HL-60 (cell line): ENCODE results near the gene SFTPA1.
A peak's percentile ranks its signal among the peaks of the same experiment; 100 is the strongest.
"Not testable (repeated sequence)": the region's sequence is repeated elsewhere in the genome, so short reads cannot be mapped to it uniquely, and the experiment has no call there.

ENCODE experiments used
- DNase-seq, 2 experiments: peaks; one replicate each; pipeline ENCODE4 v3.0.0-alpha.2; 2010 to 2020; ENCODE audit warnings: low read depth in 1 of 2, low spot score in 1 of 2
- H3K27ac ChIP-seq: fragments of 250-450 bp; sonication (Bioruptor Pico); replicated peaks from 2 replicates; pipeline ENCODE4 v1.5.1; 2020; ENCODE audit warnings: mild to moderate bottlenecking, moderate library complexity
- H3K27me3 ChIP-seq: fragments of 250-450 bp; sonication (Bioruptor Pico); 2 replicates; pipeline ENCODE4 v1.5.1; 2021; ENCODE audit warnings: mild to moderate bottlenecking, moderate library complexity; ENCODE audit not compliant: insufficient read depth, poor library complexity, severe bottlenecking
- H3K4me3 ChIP-seq: replicated peaks from 2 replicates; pipeline ENCODE4 v1.5.1; 2011; ENCODE audit warnings: mild to moderate bottlenecking, control low read depth, low read length; ENCODE audit not compliant: insufficient read depth
- GABPA ChIP-seq: IDR thresholded peaks from 2 replicates; pipeline ENCODE4 v1.6.1; 2012; ENCODE audit warnings: low read depth
- POLR2AphosphoS5 ChIP-seq: IDR thresholded peaks from 2 replicates; pipeline ENCODE4 v1.6.1; 2012; ENCODE audit warnings: low read depth
- SPI1 ChIP-seq: IDR thresholded peaks from 2 replicates; pipeline ENCODE4 v1.6.1; 2012; ENCODE audit warnings: low read depth, mild to moderate bottlenecking, borderline replicate concordance
- TF ChIP-seq, protein P1 (sequence below): IDR thresholded peaks from one replicate; pipeline ENCODE4 v1.5.1; 2011; ENCODE audit warnings: low read length, control low read depth, inconsistent platforms; ENCODE audit not compliant: insufficient read depth
- TF ChIP-seq, protein P2 (sequence below): IDR thresholded peaks from 2 replicates; pipeline ENCODE4 v1.6.1; 2012; ENCODE audit warnings: low read depth; ENCODE audit not compliant: insufficient replicate concordance

Gene SFTPA1

DNA sequence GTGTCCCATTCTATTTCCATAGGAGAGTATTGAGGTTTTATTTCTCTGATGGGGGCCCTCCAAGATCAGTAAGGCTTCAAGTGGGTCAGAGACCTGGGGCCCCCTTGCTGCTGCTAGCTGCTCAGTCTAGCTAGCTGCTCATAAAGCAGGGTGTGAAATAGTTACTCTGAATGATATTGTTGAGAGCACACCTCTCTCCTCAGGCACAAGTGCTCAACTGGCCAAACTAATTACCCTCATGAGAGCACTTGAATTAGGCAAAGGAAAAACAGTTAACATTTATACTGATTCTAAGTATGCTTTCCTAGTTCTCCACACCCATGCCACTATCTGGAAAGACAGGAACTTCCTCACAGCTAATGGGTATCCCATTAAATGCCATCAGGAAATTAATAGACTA, 5.4 kb upstream of the SFTPA1 start:
- Histone ChIP-seq H3K27me3 (no peaks in the 10 kb centered on the region), H3K4me3 (no peak overlapping the region), H3K27ac (no peak overlapping the region)
- TF ChIP-seq GABPA = no peak
- no peak for TF ChIP-seq POLR2AphosphoS5
- TF ChIP-seq SPI1 = no peak
- TF ChIP-seq, protein P1, sequence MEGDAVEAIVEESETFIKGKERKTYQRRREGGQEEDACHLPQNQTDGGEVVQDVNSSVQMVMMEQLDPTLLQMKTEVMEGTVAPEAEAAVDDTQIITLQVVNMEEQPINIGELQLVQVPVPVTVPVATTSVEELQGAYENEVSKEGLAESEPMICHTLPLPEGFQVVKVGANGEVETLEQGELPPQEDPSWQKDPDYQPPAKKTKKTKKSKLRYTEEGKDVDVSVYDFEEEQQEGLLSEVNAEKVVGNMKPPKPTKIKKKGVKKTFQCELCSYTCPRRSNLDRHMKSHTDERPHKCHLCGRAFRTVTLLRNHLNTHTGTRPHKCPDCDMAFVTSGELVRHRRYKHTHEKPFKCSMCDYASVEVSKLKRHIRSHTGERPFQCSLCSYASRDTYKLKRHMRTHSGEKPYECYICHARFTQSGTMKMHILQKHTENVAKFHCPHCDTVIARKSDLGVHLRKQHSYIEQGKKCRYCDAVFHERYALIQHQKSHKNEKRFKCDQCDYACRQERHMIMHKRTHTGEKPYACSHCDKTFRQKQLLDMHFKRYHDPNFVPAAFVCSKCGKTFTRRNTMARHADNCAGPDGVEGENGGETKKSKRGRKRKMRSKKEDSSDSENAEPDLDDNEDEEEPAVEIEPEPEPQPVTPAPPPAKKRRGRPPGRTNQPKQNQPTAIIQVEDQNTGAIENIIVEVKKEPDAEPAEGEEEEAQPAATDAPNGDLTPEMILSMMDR = no peak
- TF ChIP-seq, protein P2, sequence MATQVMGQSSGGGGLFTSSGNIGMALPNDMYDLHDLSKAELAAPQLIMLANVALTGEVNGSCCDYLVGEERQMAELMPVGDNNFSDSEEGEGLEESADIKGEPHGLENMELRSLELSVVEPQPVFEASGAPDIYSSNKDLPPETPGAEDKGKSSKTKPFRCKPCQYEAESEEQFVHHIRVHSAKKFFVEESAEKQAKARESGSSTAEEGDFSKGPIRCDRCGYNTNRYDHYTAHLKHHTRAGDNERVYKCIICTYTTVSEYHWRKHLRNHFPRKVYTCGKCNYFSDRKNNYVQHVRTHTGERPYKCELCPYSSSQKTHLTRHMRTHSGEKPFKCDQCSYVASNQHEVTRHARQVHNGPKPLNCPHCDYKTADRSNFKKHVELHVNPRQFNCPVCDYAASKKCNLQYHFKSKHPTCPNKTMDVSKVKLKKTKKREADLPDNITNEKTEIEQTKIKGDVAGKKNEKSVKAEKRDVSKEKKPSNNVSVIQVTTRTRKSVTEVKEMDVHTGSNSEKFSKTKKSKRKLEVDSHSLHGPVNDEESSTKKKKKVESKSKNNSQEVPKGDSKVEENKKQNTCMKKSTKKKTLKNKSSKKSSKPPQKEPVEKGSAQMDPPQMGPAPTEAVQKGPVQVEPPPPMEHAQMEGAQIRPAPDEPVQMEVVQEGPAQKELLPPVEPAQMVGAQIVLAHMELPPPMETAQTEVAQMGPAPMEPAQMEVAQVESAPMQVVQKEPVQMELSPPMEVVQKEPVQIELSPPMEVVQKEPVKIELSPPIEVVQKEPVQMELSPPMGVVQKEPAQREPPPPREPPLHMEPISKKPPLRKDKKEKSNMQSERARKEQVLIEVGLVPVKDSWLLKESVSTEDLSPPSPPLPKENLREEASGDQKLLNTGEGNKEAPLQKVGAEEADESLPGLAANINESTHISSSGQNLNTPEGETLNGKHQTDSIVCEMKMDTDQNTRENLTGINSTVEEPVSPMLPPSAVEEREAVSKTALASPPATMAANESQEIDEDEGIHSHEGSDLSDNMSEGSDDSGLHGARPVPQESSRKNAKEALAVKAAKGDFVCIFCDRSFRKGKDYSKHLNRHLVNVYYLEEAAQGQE = no peak
- no peak for DNase-seq

DNA sequence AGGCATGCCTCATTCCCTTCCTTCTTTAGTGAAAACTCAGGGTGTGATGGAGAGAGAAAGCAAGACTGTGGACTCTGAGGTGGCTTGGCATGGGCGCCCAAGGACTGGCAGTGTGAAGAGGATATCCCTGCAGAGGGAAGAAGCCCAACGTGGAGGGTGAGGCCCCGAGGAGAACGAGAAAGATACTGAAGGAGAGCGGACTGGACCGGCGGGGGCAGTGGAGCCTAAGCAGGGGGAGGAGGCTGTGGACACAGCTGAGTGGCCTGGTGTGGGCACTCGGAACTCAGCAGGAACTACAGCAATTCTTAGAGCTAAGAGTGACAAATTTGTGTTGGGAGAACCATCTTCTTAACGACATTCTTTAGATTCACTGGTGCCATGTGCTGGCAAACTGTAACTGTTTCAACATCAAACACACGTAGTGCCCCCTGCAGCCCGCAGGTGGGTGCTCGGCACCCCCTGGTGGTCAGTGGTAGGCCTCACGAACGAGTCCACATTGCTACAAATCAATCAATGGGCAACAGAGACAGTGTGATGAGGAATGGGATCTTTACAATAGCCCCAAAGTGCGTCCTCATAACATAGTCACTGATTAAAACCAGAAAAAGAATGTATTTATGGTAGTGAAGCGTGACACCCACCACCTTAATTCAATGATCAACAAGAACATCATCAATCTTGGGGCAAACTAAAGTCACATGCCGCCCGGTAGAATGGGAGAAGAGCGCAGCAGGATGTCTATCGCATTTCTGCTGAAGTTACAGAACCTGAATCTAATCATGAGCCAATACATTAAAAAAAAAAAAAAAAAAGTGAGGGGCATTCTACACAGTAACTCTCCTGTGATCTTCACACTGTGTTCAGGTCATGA, 2.0 kb upstream of the SFTPA1 start:
- no peak for TF ChIP-seq POLR2AphosphoS5
- TF ChIP-seq, protein P1 = peak; percentile 48
- DNase-seq = peak; percentile 35 to 43
- Histone ChIP-seq H3K4me3 (no peak overlapping the region), H3K27me3 (no peaks in the 10 kb centered on the region), H3K27ac (no peak overlapping the region)

DNA sequence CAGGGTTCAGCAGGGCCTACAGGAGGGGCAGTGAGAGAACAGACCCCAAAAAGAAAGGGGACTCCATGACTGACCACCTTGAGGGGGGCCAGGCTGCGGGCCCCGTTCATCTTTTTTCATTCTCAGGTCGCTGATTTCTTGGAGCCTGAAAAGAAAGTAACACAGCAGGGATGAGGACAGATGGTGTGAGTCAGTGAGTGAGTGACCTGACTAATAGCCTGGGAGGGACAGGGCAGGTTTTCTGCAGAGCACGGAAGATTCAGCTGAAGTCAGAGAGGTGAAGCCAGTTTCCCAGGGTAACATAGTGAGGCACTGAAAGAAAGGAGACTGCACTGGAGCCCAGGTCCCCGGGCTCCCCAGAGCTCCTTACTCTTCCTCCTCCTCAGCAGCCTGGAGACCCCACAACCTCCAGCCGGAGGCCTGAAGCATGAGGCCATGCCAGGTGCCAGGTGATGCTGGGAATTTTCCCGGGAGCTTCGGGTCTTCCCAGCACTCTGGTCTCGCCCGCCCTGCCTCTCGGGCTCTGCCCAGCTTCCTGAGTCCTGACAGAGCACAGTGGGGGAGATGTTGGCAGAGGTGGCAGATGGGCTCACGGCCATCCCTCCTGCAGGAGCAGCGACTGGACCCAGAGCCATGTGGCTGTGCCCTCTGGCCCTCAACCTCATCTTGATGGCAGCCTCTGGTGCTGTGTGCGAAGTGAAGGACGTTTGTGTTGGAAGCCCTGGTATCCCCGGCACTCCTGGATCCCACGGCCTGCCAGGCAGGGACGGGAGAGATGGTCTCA, 646 bp downstream of the SFTPA1 start:
- not testable (repeated sequence) for H3K27me3 ChIP-seq, H3K27ac ChIP-seq, H3K4me3 ChIP-seq, DNase-seq

DNA sequence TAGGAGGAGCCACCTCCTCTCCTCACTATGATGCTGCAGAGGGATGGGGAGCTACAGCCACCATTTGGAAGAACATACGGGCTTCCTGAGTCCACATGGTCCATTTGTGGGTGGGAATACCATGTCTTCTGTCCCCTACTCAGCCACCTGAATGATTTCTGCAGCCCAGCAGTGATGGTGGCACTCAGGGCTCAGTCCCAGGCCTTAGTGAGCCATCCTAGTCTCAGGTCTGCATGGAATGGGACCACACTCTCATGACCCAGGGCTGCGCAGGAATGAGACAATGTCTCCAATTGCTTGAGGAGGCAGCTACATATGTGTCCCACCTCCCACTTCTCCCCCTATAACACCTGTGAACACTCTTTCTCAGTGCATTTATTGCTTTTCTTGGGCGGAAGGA, 4.8 kb downstream of the SFTPA1 start:
- no peak for TF ChIP-seq SPI1
- no peak for TF ChIP-seq GABPA
- TF ChIP-seq, protein P2 = no peak
- no peak for TF ChIP-seq POLR2AphosphoS5
- TF ChIP-seq, protein P1 = no peak
- DNase-seq = no peak
- H3K4me3 ChIP-seq = no peak overlapping the region

More for the DNA sequence above, 4.8 kb downstream of the SFTPA1 start:
- Histone ChIP-seq H3K27ac (no peak overlapping the region), H3K27me3 (no peaks in the 10 kb centered on the region)
